ENCODE measurements around the gene THOC1. TPM values are rescaled to one million over a fixed set of nuclear protein-coding genes. Genes with fewer than 3 reads are reported as not detected.

The THOC1 gene
- total and polyA plus RNA-seq, 2 of the 8 experiments (the other 6 are each of a cell fraction or from before 2014, with no cell fraction given): 19.1 to 66.4 TPM

- no peaks in the 10 kb centered on the region for H3K36me3 ChIP-seq (ENCODE audit: control insufficient read depth in 2 of 4, insufficient read depth in 4 of 4, low read length in 3 of 4)
- no peaks in the 10 kb centered on the region for H3K9me3 ChIP-seq (ENCODE audit: insufficient read depth in 2 of 2, low read depth in 1 of 2, low read length in 1 of 2)
- DNase-seq (ENCODE audit: low read depth in 1 of 2, low spot score in 2 of 2): no peak
- H3K4ac ChIP-seq (replicated peaks; ENCODE audit: insufficient read length, low read depth, low read length): no peak overlapping the region
- H2AK5ac ChIP-seq (ENCODE audit: low read depth, low read length): no peak overlapping the region
- no peak overlapping the region for H3K56ac ChIP-seq (replicated peaks; ENCODE audit: insufficient read length, low read depth, low read length)
- H2BK120ac ChIP-seq (replicated peaks; ENCODE audit: low read depth, low read length): no peak overlapping the region
- H3K4me1 ChIP-seq (replicated peaks in 1 of 4; ENCODE audit: control insufficient read depth in 3 of 4, insufficient read depth in 4 of 4, low read length in 3 of 4): no peaks in the 10 kb centered on the region
- FAIRE-seq: no peak
- no peak overlapping the region for H3K27ac ChIP-seq (ENCODE audit: low read depth, low read length)
- no peak overlapping the region for H2BK12ac ChIP-seq (ENCODE audit: low read depth, low read length)
- H4K5ac ChIP-seq (ENCODE audit: insufficient read length, low read depth, low read length): no peak overlapping the region
- H3K4me3 ChIP-seq (ENCODE audit: extremely low read depth in 1 of 4, insufficient read depth in 2 of 4, low read depth in 3 of 4, low read length in 4 of 4): no peak overlapping the region
- no peak overlapping the region for H3K23ac ChIP-seq (ENCODE audit: insufficient read length)
- POLR2A ChIA-PET (ENCODE audit: partially characterized antibody): no interaction called here
- H3K18ac ChIP-seq (ENCODE audit: extremely low read depth, low read length): no peak overlapping the region
- CTCF ChIA-PET (ENCODE audit: partially characterized antibody): no interaction called here
- H2BK5ac ChIP-seq (ENCODE audit: low read depth, low read length): no peak overlapping the region
- H3K14ac ChIP-seq (ENCODE audit: insufficient read length): peak overlapping the region; percentile 48
- no peaks in the 10 kb centered on the region for H3K27me3 ChIP-seq (replicated peaks in 1 of 4; ENCODE audit: control insufficient read depth in 3 of 4, extremely low read depth in 1 of 4, insufficient read depth in 3 of 4, low read length in 3 of 4)
- no peak overlapping the region for H2BK15ac ChIP-seq (ENCODE audit: low read length)
- H4K20me1 ChIP-seq (replicated peaks in 1 of 2; ENCODE audit: control insufficient read depth in 1 of 2, insufficient read depth in 2 of 2, low read length in 2 of 2): no peaks in the 10 kb centered on the region
- H3K79me2 ChIP-seq (ENCODE audit: control insufficient read depth in 1 of 2, insufficient read depth in 2 of 2, low read length in 2 of 2): no peaks in the 10 kb centered on the region
- H3K9ac ChIP-seq (replicated peaks in 1 of 4; ENCODE audit: extremely low read depth in 1 of 4, low read depth in 3 of 4, low read length in 3 of 4): no peak overlapping the region
- 95% methylated on average over 4 of the region's 6 CpGs; no CpG with 5 or more reads in 1 of the 2 experiments for WGBS, 2 experiments (ENCODE audit: extremely low coverage in 1 of 2, insufficient coverage in 1 of 2, insufficient read length in 1 of 2, insufficient replicate concordance in 2 of 2, low coverage in 1 of 2, low lambda C conversion rate in 2 of 2, missing lambda C conversion rate in 1 of 2)
- no peak overlapping the region for H4K91ac ChIP-seq (replicated peaks; ENCODE audit: insufficient read length, low read length)
- H2BK20ac ChIP-seq (ENCODE audit: low read length): no peak overlapping the region
- peaks cover 1% of the 10 kb centered on the region; the same call in 1 of the 2 replicates for H3K23me2 ChIP-seq (ENCODE audit: low read depth, low read length)
- no peak for TF ChIP-seq FOSL1 (IDR thresholded peaks at IDR 0.05; ENCODE audit: insufficient read depth, low read depth, low read length)
- peak; percentile 39; the same call in 1 of the 2 replicates for TF ChIP-seq MAX (IDR thresholded peaks at IDR 0.05)
- TF ChIP-seq E2F6 (IDR thresholded peaks at IDR 0.05): peak; percentile 24; the same call in 1 of the 2 replicates
- H2AFZ ChIP-seq (ENCODE audit: low read length): no peak overlapping the region
- no peak overlapping the region for H3K4me2 ChIP-seq (ENCODE audit: insufficient read depth in 1 of 2, low read depth in 2 of 2, low read length in 2 of 2)
- H4K8ac ChIP-seq (ENCODE audit: extremely low read depth, insufficient read depth, low read length): no peak overlapping the region
- no peaks in the 10 kb centered on the region for H3K79me1 ChIP-seq (ENCODE audit: low read depth, low read length)
These were observed 49.8 kb upstream of the THOC1 start for GRCh38 chr18:317618-318017.

Data from H1 (cell line).